BE2C (cell line): Measurements from ENCODE around the gene OTUB2.

Source experiments
- DNase-seq: peaks from one replicate; pipeline ENCODE4 v3.0.0-alpha.2; 2020
- H3K27me3 ChIP-seq: fragments of 250-450 bp; sonication (Bioruptor Pico); 2 replicates; pipeline ENCODE4 v1.5.1; 2020; ENCODE audit warnings: mild to moderate bottlenecking
- H3K36me3 ChIP-seq: fragments of 250-450 bp; sonication (Bioruptor Pico); 2 replicates; pipeline ENCODE4 v1.5.1; 2020; ENCODE audit warnings: mild to moderate bottlenecking
- H3K4me1 ChIP-seq: fragments of 250-450 bp; sonication (Bioruptor Pico); 2 replicates; pipeline ENCODE4 v1.5.1; 2020
- H3K4me3 ChIP-seq: 2 replicates; pipeline ENCODE4 v1.5.1; 2011; ENCODE audit warnings: low read depth, low read length
- H3K9me3 ChIP-seq: fragments of 250-450 bp; sonication (Bioruptor Pico); 2 replicates; pipeline ENCODE4 v1.5.1; 2020
- TF ChIP-seq, protein P1 (sequence below): IDR thresholded peaks from 2 replicates; pipeline ENCODE4 v1.5.1; 2012; ENCODE audit warnings: mild to moderate bottlenecking, low read depth, low read length

OTUB2 gene

DNA sequence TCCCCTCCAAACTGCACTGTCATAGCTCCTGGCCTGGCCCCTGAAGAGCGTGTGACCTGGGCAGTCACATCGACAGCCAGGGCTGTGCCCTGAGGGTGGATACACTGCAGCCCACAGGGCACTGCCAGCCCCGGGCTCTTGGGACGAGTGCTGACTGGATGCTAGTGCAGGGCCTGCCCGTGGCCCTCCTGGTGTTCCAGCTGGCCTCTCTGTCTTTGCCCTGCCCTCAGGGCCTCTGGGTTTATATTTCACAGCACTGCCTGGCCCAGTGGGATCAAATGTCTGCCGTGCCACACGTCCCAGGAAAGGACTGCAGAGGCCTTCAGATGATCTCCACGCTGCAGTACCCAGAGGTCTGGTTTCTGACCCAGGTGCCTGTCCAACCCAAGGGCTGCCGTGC, 39.2 kb upstream of the OTUB2 start:
- Histone ChIP-seq H3K27me3 (no peaks in the 10 kb centered on the region), H3K9me3 (no peaks in the 10 kb centered on the region), H3K4me3 (no peak overlapping the region), H3K36me3 (no peaks in the 10 kb centered on the region), H3K4me1 (no peaks in the 10 kb centered on the region)
- DNase-seq, result no peak
- TF ChIP-seq, protein P1, sequence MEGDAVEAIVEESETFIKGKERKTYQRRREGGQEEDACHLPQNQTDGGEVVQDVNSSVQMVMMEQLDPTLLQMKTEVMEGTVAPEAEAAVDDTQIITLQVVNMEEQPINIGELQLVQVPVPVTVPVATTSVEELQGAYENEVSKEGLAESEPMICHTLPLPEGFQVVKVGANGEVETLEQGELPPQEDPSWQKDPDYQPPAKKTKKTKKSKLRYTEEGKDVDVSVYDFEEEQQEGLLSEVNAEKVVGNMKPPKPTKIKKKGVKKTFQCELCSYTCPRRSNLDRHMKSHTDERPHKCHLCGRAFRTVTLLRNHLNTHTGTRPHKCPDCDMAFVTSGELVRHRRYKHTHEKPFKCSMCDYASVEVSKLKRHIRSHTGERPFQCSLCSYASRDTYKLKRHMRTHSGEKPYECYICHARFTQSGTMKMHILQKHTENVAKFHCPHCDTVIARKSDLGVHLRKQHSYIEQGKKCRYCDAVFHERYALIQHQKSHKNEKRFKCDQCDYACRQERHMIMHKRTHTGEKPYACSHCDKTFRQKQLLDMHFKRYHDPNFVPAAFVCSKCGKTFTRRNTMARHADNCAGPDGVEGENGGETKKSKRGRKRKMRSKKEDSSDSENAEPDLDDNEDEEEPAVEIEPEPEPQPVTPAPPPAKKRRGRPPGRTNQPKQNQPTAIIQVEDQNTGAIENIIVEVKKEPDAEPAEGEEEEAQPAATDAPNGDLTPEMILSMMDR, result no peak

DNA sequence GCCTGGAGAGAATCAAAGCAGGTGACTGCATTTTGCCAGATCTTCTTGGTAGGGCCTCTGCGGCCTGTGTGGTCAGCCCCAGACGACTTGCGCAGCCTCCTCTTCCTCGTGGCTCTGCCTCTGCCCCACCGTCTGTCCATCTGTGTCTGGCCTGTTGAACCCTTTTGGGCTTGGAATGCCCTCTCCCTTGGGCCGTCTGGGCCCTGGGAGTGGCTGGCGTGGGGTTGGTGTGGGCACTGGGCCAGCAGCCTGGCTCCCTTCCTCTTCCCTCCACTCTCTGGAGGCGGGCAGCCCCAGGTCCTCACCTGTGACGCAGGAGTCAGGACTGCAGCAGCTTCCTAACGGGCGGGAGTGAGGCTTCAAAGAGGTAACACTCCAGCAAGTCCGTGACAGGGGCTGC, 38.8 kb upstream of the OTUB2 start:
- no peak for DNase-seq
- H3K27me3 ChIP-seq, result no peaks in the 10 kb centered on the region
- no peak overlapping the region for H3K4me3 ChIP-seq
- H3K36me3 ChIP-seq, result no peaks in the 10 kb centered on the region
- TF ChIP-seq, protein P1, result no peak
- H3K4me1 ChIP-seq, result no peaks in the 10 kb centered on the region
- no peaks in the 10 kb centered on the region for H3K9me3 ChIP-seq

- no peaks in the 10 kb centered on the region for H3K36me3 ChIP-seq
- H3K4me3 ChIP-seq, result no peak overlapping the region
- no peaks in the 10 kb centered on the region for H3K27me3 ChIP-seq
- H3K9me3 ChIP-seq, result no peaks in the 10 kb centered on the region
- DNase-seq, result no peak
- TF ChIP-seq, protein P1, result no peak
- no peaks in the 10 kb centered on the region for H3K4me1 ChIP-seq
These were observed 38.2 kb upstream of the OTUB2 start for GRCh38 chr14:93987815-93988476.

DNA sequence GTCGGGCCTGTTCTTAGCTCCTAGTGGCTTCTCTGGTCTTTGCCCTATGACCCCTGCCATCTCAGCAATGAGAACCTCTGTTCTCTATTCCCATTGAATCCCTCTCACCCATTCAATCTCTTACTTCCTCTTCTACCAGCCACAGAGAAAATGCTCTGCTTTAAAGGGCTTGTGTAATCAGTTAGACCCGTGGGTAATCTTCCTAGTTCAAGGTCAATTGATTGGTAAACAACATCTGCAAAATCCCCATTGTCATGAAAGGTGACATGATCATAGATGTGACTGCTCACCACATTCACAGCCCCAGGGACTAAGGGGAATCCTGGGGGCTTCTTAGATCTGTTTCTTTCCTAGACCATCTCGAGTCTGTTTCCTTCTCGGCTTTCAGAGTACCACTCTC, 36.2 kb upstream of the OTUB2 start:
- TF ChIP-seq, protein P1, result no peak
- Histone ChIP-seq H3K27me3 (no peaks in the 10 kb centered on the region), H3K4me3 (no peak overlapping the region), H3K9me3 (no peaks in the 10 kb centered on the region), H3K4me1 (no peaks in the 10 kb centered on the region), H3K36me3 (no peaks in the 10 kb centered on the region)
- no peak for DNase-seq

GRCh38 chr14:93991212-93991611, 34.9 kb upstream of the OTUB2 start:
- TF ChIP-seq, protein P1, result no peak
- Histone ChIP-seq H3K36me3 (no peaks in the 10 kb centered on the region), H3K27me3 (no peaks in the 10 kb centered on the region), H3K9me3 (no peaks in the 10 kb centered on the region), H3K4me1 (no peaks in the 10 kb centered on the region), H3K4me3 (no peak overlapping the region)
- DNase-seq, result no peak

GRCh38 chr14:93991649-93992048, 34.5 kb upstream of the OTUB2 start:
- TF ChIP-seq, protein P1, result no peak
- Histone ChIP-seq H3K4me1 (no peaks in the 10 kb centered on the region), H3K27me3 (no peaks in the 10 kb centered on the region), H3K36me3 (no peaks in the 10 kb centered on the region), H3K4me3 (no peak overlapping the region), H3K9me3 (no peaks in the 10 kb centered on the region)
- no peak for DNase-seq
